NCI-H128 (cell line): ENCODE data around the gene ADAMTS14.

Source experiments
- DNase-seq: peaks from one replicate; lab custom pipeline; 2025; ENCODE audit not compliant: unreplicated experiment; lab: John Stamatoyannopoulos, UW

The ADAMTS14 gene

DNA sequence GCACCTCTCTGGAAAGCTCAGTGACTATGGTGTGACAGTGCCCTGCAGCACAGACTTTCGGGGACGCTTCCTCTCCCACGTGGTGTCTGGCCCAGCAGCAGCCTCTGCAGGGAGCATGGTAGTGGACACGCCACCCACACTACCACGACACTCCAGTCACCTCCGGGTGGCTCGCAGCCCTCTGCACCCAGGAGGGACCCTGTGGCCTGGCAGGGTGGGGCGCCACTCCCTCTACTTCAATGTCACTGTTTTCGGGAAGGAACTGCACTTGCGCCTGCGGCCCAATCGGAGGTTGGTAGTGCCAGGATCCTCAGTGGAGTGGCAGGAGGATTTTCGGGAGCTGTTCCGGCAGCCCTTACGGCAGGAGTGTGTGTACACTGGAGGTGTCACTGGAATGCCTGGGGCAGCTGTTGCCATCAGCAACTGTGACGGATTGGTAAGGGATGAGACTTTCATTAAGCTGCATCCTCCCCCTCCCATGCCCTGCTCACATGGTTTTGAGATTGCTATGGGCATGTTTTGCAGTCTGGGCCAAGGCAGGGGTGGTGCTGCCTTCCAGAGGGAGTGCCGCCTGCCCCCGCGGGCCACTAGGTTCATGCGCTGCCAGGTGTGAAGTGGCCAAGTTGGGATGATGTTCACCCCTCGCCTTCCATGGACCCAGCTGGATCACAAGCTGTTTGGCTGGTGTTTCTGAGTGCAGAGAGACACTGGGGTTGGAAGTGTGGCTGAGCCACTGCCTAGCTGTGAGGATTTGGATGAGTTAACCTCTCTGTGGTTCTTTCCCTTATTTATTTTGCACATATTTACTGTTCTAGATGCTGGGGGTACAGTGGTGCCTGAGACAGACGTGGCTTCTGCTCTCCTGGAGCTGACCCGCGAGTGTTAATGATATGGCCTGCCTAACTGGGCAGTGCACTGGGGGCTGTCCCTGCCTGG, 2.5 kb downstream of the ADAMTS14 start:
- DNase-seq, result no peak

DNA sequence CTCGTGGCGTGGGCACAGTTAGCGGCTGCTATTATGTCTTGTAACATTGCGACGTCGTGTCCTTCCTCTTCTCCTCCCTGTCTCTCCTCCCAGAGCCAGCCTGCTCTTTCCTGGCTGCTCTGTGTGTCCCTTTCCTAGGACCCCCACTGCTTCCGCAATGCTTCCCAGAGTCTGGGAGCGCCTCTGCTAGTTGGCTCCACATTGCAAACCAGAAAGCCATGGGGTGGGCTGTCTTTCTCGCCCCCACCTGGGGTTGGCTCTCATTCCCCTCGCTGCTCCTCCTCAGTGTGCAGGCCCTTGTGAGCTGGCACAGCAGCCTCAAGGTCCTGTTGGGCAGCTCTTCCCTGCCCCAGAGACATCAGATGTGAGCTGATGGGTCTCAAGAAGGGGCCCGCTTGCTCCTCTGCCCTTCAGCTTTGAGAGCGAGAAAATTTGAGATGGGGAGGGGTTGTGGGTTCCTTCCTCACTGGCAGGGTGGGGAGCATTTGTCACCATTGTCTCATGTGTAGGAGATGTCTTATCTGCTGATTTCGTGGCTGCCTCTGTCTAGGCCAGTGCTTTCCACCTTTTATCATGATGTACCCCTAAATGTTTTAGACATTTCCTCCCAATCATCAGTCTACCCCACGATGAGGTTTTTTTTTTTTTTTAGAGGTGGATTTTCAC, 3.3 kb downstream of the ADAMTS14 start:
- DNase-seq, result no peak

DNA sequence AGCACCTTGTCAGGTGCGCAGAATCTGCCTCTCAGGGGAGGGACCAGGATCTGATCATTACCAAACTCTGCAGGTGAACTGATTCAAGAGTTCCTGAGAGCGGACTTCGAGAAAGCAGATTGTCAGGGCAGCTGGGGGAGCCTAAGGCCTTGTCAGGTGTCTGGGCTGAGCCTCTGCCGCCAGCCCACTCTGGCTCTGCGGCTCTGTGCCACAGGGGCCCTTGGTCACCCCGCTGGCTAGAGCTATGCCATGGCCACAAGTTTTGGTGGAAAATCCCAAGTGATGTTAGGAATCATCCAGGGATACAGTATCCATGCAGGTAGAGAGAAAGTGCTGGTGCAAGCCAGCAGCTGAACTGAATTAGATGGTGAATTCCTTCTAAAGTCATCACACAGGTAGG, 4.2 kb downstream of the ADAMTS14 start:
- DNase-seq, result no peak

DNA sequence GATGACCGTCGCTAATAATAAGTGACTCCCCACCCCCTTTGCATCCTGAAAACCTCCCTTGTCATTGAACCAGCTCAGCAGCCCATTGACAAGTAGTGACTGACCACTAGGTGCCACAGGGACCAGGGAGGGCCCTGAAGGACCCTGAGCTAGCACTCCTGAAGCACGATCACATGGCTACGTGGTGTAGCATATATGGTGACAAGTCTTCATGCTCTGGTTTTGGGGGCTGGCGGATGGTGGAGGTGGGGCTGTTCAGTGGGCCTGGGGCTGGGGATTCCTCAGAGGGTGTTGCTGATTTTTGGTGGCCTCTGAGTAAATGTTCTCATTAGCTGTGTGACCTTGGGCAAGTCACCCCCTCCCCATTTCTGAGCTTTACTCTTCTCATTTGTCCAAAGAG, 4.7 kb downstream of the ADAMTS14 start:
- no peak for DNase-seq

DNA sequence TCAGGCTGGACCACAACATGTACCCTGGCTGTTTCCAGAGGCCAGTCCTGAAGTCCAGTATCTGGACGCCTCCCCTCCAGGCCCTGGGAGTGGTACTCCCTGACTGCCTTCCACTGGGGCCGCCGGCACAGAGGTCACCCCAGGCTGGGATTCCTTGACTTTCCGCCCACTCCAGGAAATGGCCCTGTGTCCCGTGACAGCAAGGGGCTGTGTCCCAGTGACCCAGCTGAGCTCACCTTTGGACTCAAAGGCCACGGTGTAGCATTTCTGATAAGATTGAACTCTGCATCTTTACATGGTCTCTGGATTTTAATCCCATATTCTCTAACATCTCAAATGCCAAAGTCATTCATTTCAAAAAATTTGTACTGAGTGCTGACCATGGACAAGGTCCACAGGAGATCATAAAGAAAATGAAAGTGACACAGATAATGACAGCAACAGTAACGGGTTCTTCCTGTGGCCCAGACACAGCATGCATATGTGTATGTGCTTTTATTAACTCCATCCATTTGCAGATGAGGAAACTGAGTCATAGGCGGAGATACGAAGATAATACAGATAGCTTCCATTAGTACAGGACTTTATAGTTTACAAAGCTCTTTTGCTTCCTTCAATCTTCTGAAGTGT, 5.4 kb downstream of the ADAMTS14 start:
- no peak for DNase-seq

DNA sequence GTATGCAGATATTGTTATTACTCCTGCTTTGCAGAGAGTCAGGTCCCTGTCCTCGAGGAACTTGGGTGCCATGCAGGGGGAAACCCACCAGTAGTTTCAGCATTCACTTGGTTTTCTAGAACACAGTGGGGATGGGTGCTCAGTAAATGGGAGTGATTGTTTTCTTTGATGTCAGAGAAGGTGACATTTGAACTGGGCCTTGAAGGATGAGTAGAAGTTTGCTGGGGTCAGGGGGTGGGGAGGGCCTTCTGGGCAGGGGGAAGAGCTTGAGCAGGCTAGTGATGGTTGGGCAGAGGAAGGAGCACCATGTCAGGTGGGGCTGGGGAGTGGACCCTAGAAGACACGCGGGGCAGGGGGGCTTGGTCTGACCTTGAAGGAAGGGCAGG, 5.9 kb downstream of the ADAMTS14 start:
- no peak for DNase-seq

DNA sequence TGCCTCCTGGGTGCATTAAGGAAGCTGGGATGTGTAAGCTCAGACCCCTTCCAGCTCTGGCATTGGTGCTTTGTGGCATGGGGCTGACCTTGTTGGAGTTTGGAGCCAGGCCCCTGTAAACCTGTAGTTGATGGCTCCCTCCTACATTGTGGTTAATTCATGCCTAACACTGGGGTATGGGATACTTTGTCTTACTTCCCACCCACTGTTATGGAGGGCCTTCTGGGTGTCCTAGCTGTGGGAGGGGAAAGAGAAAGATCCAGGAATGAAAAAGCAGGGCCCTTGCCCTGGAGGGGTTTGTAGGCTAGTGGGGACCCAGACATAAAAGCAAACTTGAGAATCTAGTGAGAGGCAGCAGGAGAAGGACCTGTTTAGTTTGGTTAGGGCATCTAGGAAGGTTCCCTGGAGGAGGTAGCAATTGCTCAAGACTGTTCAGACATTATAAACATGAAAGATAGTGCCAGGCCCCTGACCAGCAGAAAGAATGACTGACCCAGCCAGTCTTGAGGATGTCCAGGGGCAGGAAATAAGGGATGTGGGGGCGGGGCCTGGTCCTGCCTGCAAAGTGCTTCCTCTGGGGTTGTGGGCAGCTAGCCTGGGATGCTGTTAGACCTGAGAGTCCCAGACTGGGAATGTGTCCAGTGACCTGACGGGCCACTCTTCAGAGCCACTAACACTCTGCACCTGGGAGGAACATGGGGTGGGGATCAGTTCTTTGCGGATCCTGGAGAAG, 6.6 kb downstream of the ADAMTS14 start:
- DNase-seq, result no peak

DNA sequence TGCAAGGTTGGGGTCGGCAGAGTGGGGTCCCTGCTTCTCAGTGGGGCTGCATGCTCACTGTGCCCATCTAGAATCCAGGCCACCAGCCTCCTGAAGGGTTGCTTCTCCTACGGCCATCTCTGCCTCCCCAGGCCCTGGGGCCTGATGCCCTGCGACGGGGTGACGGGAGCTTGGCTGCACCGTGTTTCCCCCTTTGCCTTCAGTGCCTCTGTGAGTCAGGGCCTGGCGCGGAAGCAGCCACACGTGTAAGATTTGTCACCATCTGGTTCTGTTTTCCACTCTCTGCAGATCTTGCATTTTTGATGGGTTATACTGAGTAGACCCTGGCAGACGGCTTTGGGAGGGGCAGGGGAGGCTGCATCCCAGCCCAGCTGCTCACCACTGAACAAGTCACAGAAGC, 7.2 kb downstream of the ADAMTS14 start:
- DNase-seq, result no peak

DNA sequence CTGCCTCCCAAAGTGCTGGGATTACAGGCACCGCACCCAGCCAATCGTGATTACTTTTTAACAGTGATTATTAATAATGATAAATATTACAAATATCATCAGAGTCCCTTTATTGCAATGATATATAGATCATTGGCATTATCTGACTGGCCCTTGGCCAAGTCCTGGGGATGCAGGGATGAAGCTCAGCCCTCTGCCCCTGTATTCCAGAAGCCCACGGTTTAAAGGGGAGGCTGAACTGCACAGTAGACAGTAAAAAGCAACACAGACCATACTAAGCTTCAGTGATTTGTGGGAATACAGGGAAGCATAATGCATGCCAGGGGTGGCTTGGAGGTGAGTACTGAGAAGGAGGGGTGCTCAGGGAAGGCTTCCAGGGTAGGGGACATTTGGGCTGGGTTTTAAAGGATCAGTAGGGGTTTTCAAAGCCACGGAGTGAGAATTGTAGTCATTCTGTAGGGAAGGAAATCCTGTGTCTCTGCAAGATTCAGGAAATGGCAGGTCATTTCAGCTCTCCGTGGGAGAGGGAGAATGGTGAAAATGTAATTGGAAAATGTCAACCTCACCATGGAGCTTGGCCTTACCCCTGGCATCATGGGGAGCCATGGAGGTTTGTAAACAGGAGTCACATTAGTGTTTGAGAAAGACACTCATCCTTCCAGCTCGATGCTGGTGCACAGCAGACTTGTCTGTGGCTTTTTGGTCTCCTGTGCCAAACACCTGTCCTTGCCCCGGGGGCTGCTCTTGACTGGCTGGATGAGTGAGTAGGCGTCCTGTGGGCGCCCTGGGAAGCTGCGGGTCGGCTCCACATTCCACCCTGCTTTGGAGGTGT, 8.8 kb downstream of the ADAMTS14 start:
- DNase-seq, result no peak

DNA sequence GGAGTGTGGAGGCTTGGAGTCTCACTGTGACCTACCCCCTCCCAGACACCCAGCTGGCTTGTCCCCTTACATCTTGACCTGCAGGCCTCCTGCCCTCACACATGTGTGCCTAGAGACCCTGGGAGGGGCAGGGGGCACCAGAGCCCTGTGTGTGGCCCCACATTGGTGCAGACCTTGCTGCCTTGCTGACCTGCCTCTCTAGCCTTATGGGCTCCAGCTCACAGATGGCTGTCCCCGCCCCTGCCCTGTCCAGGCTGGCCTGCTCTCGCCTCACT, 9.4 kb downstream of the ADAMTS14 start:
- DNase-seq, result no peak

DNA sequence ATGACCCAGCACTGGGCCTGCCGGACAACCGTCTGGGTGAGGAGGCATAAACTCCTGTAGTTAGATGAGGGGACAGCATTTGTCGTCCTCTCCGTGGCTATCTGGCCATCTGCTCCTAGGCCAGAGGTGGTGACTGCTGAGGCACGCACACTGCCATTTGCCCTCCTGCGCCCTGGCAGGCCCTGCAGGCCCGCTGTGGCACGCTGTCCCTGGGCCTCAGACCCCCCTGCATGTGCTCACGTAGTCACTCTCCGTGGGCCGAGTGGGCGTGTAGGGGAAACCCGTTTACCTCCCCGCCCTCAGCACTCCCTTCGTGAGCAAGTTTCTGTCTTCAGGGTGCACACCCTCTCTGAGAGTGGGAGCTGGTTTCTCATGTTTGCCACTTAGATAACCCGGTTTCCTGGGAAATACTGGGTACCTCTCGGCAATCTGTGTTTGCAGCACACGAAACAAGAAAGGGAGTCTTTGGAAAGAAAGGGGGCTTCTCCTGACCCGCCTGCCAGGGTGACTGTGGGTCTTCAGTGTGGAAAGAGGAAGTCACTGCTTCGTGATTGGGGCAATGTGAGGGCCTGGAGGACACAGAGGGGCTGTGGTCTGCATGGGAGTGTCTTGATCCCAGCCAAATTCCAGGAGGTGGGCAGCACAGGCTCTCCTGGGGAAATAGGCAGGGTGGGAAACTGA, 10.8 kb downstream of the ADAMTS14 start:
- no peak for DNase-seq

DNA sequence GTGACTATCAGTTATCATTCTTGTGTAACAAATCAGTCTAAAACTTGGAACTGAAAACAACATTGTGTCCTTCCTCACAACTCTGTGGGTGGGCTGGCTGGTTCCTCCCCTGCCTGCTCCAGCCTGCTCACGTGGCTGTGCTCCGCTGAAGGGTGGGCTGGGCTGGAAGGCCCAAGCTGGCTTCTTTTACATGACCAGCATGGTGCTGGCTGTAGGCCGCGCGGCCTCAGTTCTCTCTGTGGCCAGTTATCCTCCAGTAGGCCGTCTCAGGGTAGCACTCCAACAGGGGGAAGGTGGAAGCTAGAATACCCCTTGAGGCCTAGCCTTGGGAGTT, 11.3 kb downstream of the ADAMTS14 start:
- DNase-seq, result no peak

DNA sequence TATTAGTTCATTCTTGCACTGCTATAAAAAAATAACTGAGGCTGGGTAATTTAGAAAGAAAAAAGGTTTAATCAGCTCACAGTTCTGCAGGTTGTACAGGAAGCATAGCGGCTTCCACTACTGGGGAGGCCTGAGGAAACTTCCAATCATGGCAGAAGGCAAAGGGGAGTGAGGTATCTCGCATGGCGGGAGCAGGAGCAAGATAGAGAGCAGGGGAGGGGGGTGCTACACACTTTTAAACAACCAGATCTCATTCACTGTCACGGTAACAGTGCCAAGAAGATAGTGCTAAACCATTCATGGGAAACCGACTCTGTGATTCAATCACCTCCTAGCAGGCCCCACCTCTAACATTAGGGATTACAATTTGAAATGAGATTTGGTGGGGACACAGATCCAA, 11.6 kb downstream of the ADAMTS14 start:
- DNase-seq, result no peak

DNA sequence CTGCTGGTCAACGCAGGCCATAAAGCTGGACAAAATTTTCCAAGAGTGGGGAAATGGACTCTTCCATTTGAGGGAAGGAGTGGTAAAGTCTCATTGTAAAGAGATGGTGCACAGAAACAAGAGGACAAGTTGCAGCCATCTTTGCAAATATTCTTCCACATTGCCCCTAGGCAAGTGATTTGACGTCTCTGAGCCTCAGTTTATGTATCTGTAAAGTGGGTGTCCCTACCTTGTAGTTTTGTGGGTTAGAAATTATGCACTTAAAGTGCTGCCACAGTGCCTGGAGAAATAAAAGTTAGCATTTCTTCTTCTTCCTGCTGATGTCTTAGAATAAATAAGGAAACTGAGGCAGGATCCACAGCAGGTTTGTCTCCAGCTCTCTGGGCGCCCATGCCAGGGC, 12.1 kb downstream of the ADAMTS14 start:
- no peak for DNase-seq

DNA sequence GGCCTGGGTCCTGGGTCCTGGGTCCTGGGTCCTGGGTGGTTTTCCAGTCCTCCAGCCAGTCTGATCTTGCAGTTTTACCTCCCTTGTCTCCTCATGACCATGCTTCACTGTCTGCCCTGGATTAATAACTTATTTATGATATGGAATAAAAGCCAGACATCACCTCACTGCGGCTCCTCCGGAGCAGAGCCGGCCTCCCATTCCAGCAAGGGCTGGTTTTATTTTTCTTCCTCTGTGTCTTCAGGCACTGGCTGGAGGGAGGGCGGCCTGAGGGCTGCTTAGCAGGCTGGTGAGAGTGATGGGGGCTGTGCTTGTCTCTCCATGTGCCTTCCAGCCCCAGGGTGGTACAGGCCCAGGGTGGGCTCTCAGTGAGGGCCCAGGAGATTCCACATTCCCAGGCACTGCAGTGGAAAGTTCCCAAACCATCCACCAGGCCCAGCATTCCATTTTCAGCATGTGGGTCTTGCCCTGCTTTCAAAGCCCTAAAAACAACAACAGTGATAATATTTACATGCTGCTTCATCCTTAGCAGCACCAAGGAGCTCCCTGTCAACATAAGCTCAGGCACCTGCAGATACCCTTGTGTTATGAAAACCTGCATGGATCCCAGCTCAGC, 12.6 kb downstream of the ADAMTS14 start:
- DNase-seq, result no peak

DNA sequence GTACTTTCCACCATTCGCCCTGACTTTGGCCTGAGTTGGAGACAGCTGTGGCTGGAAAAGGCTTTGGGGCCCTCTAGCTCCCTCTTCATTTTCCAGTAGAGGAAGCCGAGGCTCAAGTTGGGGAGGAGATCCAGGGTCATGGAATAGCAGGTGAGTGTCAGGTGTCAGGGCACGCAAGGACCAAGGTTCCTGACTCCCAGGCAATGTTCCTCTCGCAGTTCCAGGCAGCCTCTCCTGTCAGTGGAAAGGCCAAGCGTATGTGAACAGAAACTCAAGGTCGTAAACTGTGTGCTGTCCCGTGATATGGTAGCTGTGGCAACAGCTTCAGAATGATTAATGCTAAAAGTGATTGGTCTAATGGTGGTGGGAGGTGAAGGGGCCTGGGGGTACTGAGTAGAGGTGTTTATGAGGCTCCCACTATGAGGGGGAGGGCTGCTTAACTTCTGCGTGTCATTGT, 13.2 kb downstream of the ADAMTS14 start:
- no peak for DNase-seq

DNA sequence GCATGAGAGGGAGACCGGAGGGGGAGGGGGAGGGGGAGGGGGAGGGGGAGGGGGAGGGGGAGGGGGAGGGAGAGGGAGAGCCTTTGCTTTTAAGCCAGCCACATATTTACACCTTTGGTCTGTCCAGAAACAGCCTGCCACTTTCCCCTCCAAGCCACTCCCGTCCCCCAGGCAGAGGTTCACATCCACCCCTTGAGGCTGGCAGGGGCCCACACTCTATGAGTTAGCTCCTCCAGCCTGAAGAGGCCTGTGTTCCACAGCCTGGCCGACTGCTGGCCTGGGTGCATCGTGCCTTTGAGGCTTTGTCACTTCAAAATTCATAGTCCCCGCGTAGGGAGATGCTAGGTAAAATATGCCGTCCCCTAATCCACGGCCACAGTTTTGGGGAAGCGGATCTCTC, 16.5 kb downstream of the ADAMTS14 start:
- no peak for DNase-seq

DNA sequence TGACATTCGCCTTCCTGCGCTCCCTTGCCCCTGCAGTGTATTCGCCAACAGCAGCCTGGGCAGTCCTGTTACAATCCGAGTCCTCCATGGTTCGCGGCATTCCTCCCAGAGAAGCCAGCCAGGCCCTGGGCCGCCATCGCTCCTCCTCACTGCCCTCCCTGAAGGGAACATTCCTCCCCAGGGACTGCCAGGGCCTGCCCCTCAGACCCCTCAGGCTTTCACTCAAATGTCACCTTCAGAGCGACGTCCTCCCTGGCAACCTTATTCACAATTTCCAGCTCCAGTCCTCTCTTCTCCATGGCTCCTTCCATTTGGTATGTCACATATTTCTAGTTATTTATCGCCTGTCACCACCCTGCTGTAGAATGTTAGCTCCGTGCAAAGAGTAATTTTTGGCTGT, 17.4 kb downstream of the ADAMTS14 start:
- no peak for DNase-seq

DNA sequence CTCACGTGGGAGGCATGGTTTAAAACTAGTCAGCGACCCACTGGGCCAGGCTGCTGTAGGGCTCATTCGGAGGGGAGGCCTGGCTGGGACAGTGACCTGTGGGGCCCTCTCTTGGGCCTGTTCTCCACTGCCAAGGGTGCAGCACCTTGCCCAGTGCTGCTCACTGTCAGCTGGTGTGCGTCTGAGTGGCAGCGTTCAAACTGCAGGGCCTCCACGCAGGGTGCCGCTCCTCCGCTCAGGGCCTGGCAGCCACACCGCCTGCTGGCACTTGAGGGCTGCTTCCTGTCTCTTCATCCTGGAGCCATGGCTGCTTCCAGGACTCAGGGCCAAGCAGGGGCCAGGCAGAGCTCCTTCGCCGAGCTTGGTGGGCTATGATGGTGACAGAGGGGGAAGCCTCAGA, 18.3 kb downstream of the ADAMTS14 start:
- DNase-seq, result no peak

DNA sequence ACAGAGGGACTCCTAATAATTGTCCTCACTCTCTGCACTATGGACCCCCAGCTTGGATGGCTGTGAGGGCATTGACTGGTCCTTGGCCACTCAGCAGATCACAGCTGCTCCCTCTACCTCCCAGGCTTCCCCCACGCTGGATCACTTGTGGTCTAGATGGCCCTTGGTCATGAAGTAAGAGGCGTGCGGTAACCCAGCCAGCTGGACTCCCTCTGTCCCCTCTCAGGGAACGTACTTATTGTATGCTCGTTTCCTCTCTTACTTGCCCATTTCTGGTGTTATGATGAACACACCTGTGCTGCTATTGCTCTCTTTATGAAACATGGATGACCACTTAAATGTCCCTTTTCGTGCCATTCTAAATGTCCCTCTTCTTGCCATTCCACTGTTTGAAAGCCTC, 19.3 kb downstream of the ADAMTS14 start:
- no peak for DNase-seq
